A375 (cell line): ENCODE measurements around the gene MYBPHL. TPM values are rescaled to one million over a fixed set of nuclear protein-coding genes. Genes with fewer than 3 reads are reported as not detected.

Experiments
- total RNA-seq: library from RNA; depleted of rRNA; stranded (reverse); fragments of >200 nt; shearing (Covaris generic); gene quantifications from 2 replicates; pipeline ENCODE4 v1.2.3, GENCODE V29; 2014; rRNA removed

MYBPHL gene, protein sequence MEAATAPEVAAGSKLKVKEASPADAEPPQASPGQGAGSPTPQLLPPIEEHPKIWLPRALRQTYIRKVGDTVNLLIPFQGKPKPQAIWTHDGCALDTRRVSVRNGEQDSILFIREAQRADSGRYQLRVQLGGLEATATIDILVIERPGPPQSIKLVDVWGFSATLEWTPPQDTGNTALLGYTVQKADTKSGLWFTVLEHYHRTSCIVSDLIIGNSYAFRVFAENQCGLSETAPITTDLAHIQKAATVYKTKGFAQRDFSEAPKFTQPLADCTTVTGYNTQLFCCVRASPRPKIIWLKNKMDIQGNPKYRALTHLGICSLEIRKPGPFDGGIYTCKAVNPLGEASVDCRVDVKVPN
- 0.48 TPM in 1 of 2 replicates, not detected in the other for total RNA-seq

DNA sequence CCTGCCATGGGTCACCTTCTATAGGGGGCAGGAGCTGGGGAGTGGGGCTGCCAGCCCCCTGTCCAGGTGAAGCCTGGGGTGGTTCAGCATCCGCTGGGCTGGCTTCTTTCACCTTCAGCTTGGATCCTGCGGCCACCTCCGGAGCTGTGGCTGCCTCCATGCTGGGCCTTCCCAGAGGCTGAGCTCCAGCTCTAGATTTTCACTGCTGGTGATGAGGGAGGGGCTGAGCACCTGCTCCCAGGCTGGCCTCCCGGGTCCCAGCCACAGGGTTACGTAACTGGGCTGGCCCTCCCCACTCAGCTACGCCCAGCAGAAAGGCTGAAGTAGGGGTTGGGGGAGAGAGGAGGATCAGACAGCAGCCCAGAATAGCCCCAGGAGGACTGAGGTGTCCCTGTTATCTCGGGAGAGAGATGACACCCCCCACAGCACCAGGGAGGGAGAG lies at the start of gene MYBPHL:
MYBPHL (minus strand) TSS at position 180 of the 442 bp plus-strand sequence; CDS start at position 160, 20 bp downstream.

DNA sequence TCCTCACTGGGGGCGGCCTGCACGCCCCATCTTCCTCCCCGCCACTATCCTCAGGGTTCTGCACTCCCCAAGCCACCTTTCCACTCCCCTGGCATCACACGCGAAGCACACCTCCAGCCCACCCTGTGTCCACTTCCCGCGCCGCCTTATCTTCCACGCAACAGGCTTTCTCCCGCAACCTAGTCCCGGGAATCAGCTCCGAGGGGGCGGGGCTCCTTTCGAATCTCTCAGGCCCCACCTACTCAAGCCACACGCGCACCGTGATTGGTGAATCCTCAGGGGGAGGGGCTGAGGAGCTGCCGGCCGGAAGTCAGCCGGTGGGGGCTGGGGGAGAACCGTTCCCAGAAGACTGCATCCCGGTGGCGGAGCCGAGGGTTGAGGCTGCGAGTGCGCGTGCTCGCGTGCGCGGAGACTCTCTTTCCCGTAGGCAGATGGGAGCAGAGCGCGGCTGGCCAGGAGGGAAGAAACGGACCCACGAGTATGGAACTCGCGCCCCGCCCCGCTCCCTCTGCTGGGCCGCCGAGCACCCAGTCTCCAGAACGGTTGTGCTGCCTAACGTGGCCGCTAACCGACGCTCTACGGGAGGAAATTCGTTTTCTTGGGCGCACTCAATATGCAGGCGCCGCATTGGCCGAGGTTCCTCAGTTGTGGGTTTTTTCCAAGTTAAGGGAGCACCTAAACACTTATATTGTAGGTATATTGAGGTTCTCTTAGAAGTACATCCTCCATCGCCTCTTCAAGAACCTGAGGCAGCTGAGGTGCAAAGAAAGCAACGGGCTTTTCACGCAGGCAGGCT lies 23.7 kb downstream of the MYBPHL start, which contains the start of gene PSRC1:
PSRC1 (minus strand) TSS at position 194 of the 796 bp plus-strand sequence.

DNA sequence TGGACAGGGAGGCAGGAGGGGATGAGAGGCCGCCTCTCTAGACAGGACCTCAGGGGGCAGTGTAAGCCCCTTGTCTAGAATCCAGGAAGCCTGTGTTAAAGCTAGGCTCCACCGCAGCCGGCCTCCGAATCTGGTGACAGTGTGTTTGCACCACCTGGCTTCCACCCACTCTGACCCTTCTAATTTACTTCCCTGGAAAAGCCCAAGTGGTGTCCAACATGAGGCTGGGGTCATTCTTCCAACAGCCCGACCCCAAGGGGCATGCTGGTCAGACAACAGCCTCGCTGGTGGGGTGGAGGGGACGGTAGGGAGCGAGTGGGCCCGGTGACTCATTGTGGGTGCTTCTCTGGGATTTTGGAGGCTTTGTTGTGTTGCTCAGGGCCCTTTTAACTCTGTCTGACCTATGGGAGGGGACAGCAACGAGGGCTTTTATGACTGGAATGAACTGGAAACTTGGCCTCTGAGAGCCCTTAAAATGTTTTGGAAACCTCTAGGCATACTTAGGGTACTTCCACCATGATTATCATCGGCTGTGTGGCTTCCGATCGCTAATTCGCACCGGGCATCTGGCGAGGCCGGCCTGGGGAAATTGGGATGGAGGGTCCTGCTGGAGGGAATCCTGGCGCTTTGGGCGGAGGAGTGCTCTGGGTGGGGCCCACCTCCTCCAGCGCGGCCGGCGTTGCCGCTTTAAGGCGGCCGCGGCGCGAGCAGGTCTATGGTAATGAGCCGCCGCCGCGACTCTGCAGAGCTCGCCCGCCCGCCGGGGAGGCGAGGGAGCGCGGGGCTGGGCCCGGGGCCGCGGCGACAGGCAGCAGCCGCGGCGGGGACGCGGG lies 57.8 kb downstream of the MYBPHL start, which contains the start of gene CELSR2:
CELSR2 (plus strand) TSS at position 743 of the 833 bp plus-strand sequence. CDS start 541 bp downstream, outside the sequence.

Other genes starting within 250 kb of the MYBPHL start
- 25.2 and 28.6 TPM in 2 replicates for gene TAF13, start 231.0 kb downstream of the MYBPHL start, total RNA-seq
- 13.5 and 17.4 TPM in 2 replicates for gene TMEM167B, start 216.2 kb downstream of the MYBPHL start, total RNA-seq
- gene ELAPOR1, start 192.9 kb downstream of the MYBPHL start, total RNA-seq = 0.08 and 0.11 TPM in 2 replicates
- 398 and 419 TPM in 2 replicates for gene SARS1, start 93.1 kb downstream of the MYBPHL start, total RNA-seq
- 5.7 and 6.4 TPM in 2 replicates for gene CELSR2, start 57.5 kb downstream of the MYBPHL start, total RNA-seq
- gene PSRC1, start 23.9 kb downstream of the MYBPHL start, total RNA-seq = 33.0 and 33.9 TPM in 2 replicates
- gene SORT1, start 90.9 kb upstream of the MYBPHL start, total RNA-seq = 5.1 and 5.4 TPM in 2 replicates
- 55.5 and 62.2 TPM in 2 replicates for gene PSMA5, start 119.4 kb upstream of the MYBPHL start, total RNA-seq
- 0.29 and 0.30 TPM in 2 replicates for gene SYPL2, start 159.5 kb upstream of the MYBPHL start, total RNA-seq
- 16.2 and 20.7 TPM in 2 replicates for gene ATXN7L2, start 176.9 kb upstream of the MYBPHL start, total RNA-seq
- gene CYB561D1, start 187.1 kb upstream of the MYBPHL start, total RNA-seq = 2.9 and 3.1 TPM in 2 replicates
- gene AMIGO1, start 202.7 kb upstream of the MYBPHL start, total RNA-seq = 3.0 and 3.7 TPM in 2 replicates
- not detected in 2 replicates for gene GPR61, start 232.9 kb upstream of the MYBPHL start, total RNA-seq
- gene GNAI3, start 241.6 kb upstream of the MYBPHL start, total RNA-seq = 6.8 and 7.1 TPM in 2 replicates